ENCODE measurements around the gene RRP1B.
"Not testable (repeated sequence)": the region's sequence is repeated elsewhere in the genome, so short reads cannot be mapped to it uniquely, and the experiment has no call there.

Gene RRP1B

DNA sequence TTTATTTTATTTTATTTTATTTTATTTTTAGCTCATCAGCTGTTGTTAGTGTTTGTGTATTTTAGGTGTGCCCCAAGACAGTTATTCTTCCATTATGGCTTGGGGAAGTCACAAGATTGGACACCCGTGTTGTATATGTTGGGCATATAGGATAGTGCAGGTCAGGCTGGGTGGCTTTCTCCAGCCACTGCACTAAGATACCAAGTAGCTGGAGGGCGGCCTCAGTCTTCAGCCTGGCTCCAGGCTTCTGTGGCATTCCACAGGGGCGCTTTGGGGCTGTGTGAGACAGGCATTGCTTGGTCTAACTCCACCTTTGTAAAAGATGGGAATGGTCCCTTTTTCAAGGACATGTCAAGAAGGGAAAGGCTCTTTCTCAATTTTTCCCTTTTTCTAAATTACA, 16.5 kb downstream of the RRP1B start:
- DNase-seq: no peak

DNA sequence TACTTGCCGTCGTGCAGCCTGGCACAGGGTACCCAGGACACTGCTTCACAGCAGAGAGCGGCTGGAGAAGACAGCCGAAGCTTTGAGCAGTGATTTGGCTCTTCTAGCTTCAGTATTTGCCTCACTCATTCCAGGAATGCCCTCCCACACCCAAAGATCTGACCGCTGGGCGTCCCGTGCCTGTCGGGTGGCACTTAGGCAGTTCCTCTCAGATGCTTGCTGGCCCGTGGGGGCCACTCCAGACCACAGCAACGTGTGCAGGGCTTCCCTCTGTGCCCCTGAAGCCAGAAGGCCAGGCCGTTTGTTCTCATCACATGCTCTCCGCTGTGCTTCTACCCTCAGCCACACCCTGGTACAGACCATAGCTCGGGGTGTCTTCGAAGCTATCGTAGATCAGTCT, 17.0 kb downstream of the RRP1B start:
- no peak for DNase-seq

DNA sequence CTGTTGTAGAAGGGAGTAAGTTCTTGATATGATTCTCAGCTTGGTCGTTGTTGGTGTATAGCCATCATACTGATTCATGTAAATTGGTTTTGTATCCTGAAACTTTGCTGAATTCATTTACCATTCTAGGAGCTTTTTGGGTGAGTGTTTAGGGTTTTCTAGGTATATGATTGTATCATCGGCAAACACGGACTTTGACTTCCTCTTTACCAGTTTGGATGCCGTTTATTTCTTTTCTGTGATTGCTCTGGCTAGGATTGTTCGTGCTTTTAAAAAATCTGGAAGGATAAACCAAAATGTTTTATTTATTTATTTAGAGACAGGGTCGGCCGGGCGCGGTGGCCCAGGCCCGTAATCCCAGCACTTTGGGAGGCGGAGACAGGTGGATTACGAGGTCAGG, 20.6 kb downstream of the RRP1B start:
- DNase-seq: no peak

DNA sequence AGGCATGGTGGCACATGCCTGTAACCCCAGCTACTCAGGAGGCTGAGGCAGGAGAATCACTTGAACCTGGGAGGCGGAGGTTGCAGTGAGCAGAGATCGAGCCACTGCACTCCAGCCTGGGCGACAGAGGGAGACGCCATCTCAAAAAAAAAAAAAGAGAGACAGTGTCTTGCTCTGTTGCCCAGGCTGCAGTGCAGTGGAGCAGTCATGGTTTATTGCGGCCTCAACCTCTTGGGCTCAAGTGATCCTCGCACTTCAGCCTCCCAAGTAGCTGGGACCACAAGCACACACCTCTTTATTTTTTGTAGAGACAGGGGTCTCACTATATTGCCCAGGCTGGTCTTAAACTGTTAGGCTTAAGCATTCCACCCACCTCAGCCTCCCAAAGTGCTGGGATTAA, 21.1 kb downstream of the RRP1B start:
- DNase-seq: not testable (repeated sequence)

DNA sequence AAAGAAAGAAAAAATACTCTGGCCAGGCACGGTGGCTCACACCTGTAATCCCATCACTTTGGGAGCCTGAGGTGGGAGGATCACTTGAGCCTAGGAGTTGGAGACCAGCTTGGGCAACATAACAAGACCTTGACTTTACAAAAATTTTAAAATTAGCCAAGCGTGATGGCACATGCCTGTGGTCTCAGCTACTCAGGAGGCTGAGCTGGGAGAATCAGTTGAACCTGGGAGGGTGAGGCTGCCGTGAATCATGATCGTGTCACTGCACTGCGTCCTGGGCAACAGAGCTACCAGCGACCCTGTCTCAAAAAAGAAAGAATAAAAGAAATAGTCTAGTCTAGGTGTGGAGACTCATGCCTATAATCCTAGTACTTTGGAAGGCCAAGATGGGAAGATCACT, 22.3 kb downstream of the RRP1B start:
- no peak for DNase-seq

DNA sequence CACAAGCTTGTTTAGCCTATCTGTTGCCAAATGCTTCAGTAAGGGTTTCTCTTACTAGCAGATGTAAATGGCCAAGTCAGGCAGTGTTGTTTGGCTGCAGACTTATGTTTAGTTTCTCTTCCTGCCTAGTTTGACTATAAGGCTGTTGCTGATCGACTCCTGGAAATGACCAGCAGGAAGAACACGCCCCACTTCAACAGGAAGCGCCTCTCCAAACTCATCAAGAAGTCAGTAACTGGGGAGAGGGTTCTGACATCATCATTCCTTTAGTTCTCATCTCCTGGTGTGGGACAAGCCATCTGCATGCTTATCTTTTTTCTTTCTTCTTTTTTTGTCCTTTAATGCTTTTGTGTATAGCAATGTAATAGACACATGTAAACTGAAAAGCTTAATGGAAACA, 25.1 kb downstream of the RRP1B start:
- DNase-seq: no peak

DNA sequence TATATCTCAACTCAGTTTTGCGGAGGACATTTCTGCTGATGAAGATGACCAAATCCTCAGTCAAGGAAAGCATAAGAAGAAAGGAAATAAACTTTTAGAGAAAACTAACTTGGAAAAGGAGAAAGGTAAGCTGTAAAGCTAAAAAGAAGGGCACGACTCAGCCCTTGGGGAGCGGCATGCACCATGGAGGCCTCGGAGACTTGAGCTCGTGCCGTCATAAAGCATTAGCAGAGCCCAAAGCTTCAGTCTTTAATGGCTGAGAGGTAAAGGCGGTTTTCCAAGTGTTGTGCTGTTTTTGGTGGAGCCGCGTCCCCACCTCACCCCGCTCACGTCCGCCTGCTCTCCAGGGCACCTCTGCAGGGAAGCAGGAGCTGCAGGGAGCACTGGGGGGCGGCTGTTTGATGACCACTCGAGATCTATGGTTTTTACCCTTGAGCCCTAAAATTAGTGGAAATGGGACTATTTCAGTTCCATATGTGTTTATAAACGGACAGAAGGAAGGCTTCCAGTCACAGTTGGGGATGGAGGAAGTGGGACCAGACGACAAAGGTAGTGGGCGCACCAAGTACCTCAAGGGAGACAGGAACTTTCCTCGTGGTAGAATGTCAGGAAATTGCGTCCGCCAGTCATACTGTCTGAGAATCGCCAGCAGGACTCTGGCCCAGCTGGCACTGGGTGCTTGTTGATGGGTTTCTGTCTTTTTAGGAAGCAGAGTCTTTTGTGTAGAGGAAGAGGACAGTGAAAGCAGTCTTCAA, 27.6 kb downstream of the RRP1B start:
- no peak for DNase-seq

DNA sequence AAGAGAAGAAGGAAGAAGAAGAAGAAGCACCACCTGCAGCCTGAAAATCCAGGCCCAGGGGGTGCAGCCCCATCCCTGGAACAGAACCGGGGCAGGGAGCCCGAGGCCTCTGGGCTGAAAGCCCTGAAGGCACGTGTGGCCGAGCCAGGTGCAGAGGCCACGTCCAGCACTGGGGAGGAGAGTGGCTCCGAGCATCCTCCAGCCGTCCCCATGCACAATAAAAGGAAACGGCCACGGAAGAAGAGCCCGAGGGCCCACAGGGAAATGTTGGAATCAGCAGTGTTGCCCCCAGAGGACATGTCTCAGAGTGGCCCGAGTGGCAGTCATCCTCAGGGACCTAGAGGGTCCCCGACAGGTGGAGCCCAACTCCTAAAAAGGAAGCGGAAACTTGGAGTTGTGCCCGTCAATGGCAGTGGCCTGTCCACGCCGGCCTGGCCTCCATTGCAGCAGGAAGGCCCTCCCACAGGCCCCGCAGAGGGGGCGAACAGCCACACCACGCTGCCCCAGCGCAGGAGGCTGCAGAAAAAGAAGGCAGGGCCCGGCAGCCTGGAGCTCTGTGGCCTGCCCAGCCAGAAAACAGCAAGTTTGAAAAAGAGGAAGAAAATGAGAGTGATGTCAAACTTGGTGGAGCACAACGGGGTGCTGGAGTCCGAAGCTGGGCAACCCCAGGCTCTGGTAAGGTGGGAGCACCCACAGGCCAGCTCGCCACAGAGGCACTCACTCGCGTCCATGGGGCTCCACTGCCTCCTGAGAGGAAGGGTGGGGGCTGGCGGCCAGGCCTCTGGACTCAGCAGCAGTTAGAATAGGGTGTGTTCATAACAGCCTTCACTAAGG, 28.4 kb downstream of the RRP1B start:
- DNase-seq: no peak

DNA sequence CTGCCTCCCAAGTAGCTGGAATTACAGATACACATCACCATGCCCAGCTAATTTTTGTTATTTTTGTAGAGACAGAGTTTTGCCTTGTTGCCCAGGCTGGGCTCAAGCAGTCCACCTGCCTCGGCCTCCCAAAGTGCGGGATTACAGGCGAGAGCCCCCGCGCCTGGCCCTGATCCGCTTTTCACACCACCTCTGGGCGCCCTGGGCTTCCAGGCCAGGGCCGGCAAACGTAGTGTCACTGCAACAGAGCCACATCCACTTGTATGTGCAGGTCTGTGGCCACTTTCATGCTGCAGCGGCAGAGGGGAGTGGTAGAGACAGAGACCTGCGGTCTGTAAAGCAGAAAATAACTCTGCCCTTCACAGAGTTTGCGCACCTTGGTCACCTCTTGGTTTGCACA, 29.5 kb downstream of the RRP1B start:
- no peak for DNase-seq

DNA sequence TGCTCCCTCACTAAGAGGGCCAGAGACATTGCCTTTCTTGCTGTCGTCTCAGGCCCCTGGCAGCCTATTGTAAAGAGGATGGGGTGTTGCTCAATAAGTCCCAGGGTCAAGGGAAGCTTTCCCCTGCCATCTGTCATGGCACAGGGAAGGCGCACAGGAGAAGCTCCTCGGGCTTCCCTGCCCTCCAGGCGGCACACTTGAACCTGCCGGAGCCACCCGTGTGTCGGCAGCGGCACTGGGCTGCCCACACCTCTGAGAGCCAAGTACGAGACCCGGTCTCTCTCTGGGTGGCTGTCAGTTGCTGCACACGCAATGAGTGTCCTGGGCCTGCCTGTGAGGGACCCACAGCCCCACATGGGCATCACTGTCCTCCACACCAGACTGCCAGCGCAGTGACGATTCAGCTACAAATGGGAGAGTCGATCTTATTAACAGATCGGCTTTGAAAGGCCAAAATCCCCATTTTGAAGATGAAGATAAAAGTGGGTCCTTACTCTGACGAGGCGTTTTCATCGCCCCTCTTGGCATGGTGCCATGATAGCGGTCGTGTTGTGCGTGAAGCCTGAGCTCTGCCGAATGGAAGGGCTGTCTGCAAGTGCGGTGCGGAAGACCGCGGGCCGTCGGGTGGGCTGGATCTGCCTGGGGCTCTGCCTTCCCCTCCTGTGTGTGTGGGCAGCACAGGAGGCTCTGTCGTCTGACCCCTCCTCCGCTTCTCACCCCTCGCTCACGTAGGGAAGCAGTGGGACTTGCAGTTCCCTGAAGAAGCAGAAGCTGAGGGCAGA, 30.4 kb downstream of the RRP1B start:
- DNase-seq: no peak

DNA sequence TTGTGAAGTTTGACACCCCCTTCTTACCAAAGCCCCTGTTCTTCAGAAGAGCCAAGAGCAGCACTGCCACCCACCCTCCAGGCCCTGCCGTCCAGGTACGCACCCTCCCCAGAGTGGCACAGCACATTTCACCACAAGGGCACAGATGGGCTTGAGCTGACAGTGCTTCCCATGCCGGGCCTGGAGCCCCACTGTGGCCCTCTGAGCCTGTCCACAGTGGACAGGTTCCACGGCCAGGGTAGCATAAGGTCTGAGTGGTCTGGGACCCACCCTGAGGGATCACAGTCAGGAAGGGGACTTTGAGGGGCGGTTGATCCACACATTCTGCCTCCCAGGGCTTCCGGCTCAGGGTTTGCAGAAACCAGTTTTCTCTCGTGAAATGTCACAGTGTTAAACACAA, 31.0 kb downstream of the RRP1B start:
- no peak for DNase-seq

DNA sequence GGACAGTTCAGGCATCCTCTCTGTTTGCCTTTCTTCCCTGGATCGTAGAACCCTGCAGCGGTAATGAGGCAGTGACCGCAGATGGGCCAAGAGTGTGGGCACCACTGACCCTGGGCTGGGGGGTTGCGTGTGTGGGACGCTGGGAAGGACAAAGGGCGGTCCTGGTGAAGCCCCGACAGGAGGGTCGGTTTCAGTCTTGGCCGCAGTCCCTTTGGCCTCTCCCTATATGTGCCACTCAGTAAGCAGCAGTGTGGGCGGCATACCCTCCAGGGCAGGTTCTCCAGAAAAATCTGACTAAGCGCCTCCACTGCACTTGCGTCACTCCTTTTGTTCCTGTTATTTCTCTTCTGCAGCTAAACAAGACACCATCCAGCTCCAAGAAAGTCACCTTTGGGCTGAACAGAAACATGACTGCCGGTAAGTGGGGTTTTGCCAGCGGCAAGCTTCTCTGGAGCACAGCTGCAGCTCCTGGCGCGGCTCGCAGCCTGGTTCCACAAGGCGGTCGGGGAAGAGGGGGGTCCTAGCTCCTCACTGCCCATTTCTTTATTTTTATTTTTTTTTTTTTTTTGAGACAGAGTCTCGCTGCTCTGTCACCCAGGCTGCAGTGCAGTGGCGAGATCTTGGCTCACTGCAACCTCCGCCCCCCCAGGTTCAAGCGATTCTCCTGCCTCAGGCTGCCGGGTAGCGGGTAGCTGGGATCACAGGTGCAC, 31.9 kb downstream of the RRP1B start:
- DNase-seq: no peak

DNA sequence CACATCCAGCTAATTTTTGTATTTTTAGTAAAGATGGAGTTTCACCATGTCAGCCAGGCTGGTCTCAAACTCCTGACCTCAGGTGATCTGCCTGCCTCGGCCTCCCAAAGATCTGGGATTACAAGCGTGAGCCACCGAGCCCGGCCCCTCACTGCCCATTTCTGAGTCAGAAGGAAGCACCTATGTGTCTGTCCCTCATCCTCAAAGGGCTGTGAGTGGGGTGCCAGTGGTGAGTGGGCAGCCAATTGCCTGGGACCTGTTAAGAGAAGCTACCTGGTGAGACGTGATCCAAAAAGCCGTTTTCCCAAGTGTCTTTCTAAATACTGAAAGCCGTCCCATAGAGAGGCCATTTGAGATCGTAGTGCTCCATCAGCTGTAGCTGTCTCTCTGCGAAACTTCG, 32.4 kb downstream of the RRP1B start:
- no peak for DNase-seq

DNA sequence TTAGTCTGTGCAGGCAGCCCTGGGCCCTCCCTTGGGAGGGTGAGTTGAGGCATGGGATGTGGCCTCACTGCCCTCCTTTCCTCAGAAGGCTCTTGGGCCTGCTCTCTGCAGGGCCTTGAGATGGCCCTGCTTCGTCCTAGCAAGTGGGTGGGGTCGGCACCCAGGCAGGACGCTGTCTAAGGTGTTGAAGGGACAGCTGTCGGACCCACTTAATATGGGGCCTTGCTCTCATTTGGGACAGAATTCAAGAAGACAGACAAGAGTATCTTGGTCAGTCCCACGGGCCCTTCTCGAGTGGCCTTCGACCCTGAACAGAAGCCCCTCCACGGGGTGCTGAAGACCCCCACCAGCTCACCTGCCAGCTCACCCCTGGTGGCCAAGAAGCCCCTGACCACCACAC, 33.6 kb downstream of the RRP1B start:
- DNase-seq: no peak

DNA sequence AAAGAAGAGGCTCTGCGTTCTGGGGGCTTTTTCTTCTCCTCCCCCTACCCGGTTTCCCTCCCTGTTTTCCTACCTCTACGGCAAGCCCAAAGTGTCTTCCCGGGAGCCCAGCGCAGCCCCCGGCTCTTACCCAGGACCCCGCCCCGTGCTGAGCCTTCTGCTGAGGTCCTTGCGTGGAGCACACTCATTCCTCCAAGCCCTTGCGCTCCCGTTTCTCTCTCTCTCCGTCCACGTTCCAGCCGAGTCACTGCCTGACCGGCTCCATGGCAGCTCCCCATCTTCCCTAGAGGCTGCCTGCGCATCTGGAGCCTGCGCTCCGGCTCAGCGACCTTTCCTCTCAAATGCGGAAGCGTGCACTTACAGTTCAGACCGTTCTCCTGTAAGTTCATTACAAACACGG, 34.6 kb downstream of the RRP1B start:
- no peak for DNase-seq

DNA sequence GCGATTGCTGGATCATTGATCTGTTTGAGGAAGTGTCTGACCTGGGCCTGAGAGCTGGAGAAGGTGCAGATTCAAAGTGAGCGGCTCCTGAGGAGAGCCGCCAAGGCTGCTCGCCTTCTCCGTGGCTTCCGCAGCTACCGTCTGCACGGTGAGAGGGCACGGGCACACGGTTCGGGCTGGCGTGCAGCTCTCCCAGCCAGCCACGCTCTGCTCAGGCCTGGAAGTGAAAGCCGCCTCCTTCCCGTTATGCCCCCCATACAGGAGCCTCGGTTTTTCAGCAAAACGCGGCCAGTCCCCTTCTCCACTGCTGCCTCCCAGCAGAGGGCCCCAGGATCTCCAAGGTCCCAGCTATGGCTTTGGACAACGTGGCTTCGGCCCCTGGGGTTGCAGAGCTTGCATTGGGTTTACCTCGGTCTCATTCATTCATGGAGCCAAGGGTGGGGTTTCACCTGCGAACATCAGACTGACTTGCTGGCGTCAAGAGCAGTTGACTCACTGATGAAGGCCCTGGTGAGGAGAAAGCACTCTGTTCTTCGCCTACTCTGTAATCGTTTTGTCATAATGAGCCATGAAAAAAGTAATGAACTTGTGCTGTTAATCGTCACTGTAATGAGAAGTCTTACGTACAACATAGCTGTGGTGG, 35.2 kb downstream of the RRP1B start:
- DNase-seq: no peak

DNA sequence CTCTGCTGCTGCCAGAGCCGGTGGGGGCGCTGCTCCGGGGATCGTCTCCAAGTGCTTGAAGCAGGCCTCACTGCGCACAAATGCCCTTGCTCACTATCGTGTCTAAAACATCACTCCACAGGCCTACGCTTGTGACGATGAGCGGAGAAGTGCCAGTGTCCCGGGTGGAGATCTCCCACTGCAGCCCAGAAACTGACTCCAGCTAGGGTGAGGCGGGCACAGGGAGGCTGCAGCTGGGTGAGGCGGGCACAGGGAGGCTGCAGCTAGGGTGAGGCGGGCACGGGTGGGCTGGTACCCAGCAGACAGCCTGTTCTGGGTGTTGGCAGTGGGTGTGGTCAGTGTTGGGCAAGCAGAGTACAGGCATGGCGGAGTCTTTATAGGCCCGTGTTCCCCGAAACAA, 36.9 kb downstream of the RRP1B start:
- DNase-seq: no peak

DNA sequence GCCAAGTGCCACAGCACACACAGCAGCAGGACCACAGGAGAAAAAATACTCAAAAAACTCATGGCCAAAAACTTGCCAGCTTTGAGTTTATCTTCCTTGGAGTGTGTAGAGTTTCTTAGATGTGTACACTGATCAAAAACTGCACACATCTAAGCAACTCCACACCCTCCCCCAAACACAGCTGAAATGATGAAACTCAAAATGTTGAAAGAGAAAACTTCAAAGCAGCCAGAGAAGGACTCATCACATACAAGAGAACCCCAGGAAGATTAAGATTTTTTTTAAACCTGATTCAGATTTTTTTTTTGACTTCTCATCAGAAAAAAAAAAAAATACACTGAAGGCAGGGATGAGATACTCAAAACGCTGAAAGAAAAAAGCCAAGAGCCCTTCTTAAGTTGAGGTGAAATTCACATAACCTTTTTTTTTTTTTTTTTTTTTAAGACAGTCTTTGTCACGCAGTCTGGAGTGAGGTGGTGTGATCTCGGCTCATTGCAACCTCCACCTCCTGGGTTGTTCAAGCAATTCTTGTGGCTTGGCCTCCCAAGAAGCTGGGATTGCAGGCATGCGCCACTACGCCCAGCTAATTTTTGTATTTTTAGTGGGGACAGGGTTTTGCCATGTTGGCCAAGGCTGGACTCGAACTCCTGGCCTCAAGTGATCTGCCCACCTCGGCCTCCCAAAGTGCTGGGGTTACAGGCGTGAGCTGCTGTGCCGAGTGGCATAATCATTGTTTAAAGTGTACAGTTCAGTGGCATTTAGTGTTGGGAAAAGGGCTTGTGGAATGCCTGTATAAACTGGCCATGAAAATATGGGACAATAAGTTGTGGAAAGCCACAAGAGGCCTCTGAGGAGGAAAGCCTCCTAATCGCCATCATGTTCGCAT, 38.6 kb downstream of the RRP1B start:
- no peak for DNase-seq

DNA sequence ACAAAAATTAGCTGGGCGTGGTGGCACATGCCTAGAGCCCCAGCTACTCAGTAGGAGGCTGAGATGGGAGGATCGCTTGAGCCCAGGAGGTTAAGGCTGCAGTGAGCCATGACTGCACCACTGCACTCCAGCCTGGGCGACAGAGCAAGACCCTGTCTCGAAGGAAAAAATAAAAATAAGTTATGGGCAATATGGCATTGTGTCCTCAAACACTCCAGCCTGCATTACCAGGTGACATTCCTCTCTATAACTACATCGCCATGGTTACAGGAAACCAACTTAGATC, 40.1 kb downstream of the RRP1B start:
- DNase-seq: not testable (repeated sequence)

DNA sequence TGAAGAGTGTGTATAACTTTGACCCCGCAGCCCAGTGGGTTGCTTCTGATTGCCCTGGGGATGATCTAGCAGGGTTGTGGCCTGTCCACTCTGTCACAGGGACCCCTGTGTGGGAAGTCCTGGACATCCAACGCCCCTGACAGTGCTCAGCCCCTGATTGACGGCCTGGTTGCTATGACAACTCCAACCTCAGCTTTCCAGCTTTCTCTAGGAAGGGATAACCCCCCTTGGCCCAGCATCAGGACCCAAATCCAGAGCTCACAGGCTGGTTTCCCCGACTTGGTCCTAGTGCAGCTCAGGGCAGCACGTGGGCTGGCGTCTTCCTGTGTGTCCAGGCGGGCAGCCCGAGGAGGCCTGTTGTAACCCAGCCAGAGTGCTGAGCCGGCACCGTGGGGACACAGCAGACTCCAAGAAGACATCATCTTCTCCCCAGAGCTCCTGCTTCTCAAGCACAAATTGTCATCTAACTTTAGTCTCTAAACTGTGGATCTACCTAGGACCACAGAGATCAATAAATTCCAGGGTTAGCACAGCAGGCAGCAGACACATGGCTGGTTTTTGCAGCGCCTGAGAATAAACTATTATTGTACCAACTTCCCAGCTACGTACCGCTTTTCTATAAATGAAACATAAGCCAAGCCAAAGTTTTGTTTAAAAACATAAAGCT, 40.7 kb downstream of the RRP1B start:
- no peak for DNase-seq
